Neural crest cell (in vitro differentiated cells): ENCODE data around the gene SLC35E3. TPM values are rescaled to one million over a fixed set of nuclear protein-coding genes. Genes with fewer than 3 reads are reported as not detected.

Experiments used
- DNase-seq: peaks from one replicate; pipeline ENCODE4 v3.0.0; 2021; ENCODE audit warnings: low read depth, mixed read lengths, low spot score
- H3K27ac Mint-ChIP-seq: one replicate; pipeline ENCODE4 v1.8.0; 2021; ENCODE audit warnings: mild to moderate bottlenecking, mixed read lengths; ENCODE audit not compliant: unreplicated experiment
- H3K27me3 Mint-ChIP-seq: 2 replicates; pipeline ENCODE4 v1.8.0; 2021; ENCODE audit warnings: low read depth, mild to moderate bottlenecking, mixed read lengths
- H3K36me3 Mint-ChIP-seq: 2 replicates; pipeline ENCODE4 v1.8.0; 2021; ENCODE audit warnings: low read depth, mild to moderate bottlenecking, mixed read lengths
- H3K4me1 Mint-ChIP-seq: 2 replicates; pipeline ENCODE4 v1.8.0; 2021; ENCODE audit warnings: mixed read lengths
- H3K4me3 Mint-ChIP-seq: one replicate; pipeline ENCODE4 v1.8.0; 2021; ENCODE audit warnings: mild to moderate bottlenecking, mixed read lengths
- H3K9me3 Mint-ChIP-seq: 2 replicates; pipeline ENCODE4 v1.8.0; 2021; ENCODE audit warnings: mixed read lengths
- CTCF ChIP-seq: fragments of 200-600 bp; sonication (generic); conservative IDR thresholded peaks from 2 replicates; pipeline ENCODE4 v1.5.0; 2021; ENCODE audit warnings: antibody characterized with exemption, mild to moderate bottlenecking
- total RNA-seq: library from RNA; stranded (reverse); gene quantifications from 2 replicates; pipeline ENCODE4 v1.2.1, GENCODE V29; 2021

Gene SLC35E3
- total RNA-seq, 1 donor from 2014 or later: 15.1 TPM

DNA sequence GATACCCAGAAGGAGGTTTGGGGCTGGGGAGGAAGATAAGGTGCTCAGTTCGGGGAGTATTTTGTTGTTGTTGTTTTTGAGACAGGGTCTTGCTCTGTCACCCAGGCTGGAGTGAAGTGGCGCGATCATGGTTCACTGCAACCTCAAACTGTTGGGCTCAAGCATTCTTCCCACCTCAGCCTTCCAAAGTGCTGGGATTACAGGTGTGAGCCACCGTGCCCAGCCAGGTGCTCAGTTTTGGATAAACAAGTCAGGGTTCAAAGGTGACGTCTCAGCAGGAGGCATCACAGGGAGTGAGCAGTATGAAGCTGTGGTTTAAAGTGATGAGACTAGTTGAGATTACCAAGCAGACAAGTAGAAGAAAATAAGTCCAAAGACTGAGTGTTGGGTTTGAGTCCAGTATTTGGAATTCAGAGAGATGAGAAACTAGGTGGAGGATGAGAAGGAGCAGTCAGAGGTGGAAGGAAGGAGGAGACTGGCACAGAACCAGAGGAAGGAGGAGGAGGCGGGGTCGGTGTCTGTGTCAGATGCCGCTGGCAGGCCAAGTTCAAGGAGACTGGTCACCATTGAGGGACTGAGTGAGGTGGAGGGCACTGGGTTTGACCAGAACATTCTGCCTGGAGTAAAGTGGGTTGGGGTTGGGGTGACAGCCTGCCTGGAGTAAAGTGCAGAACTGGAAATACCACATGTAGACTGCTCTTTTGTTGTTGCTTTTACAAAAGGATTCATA is 16.1 kb downstream of the SLC35E3 start:
- H3K36me3 Mint-ChIP-seq: peaks cover 6% of the 10 kb centered on the region
- no peaks in the 10 kb centered on the region for H3K9me3 Mint-ChIP-seq
- no peak overlapping the region for H3K4me3 Mint-ChIP-seq
- H3K27ac Mint-ChIP-seq: no peak overlapping the region
- TF ChIP-seq CTCF: no peak
- no peaks in the 10 kb centered on the region for H3K4me1 Mint-ChIP-seq
- no peak for DNase-seq
- H3K27me3 Mint-ChIP-seq: no peaks in the 10 kb centered on the region

GRCh38 chr12:68762691-68763090 is 16.7 kb downstream of the SLC35E3 start:
- H3K4me1 Mint-ChIP-seq: no peaks in the 10 kb centered on the region
- no peaks in the 10 kb centered on the region for H3K9me3 Mint-ChIP-seq
- no peak for TF ChIP-seq CTCF
- no peaks in the 10 kb centered on the region for H3K27me3 Mint-ChIP-seq
- DNase-seq: no peak
- H3K27ac Mint-ChIP-seq: no peak overlapping the region
- no peak overlapping the region for H3K4me3 Mint-ChIP-seq
- peaks cover 6% of the 10 kb centered on the region for H3K36me3 Mint-ChIP-seq

GRCh38 chr12:68765696-68766095 is 19.7 kb downstream of the SLC35E3 start:
- Mint-ChIP-seq H3K4me1 (no peaks in the 10 kb centered on the region), H3K27ac (no peak overlapping the region), H3K27me3 (no peaks in the 10 kb centered on the region), H3K36me3 (peaks cover 3% of the 10 kb centered on the region), H3K4me3 (no peak overlapping the region), H3K9me3 (no peaks in the 10 kb centered on the region)
- no peak for DNase-seq
- TF ChIP-seq CTCF: no peak

- DNase-seq: no peak
- Mint-ChIP-seq H3K4me3 (no peak overlapping the region), H3K4me1 (no peaks in the 10 kb centered on the region), H3K36me3 (peaks cover 3% of the 10 kb centered on the region), H3K27me3 (no peaks in the 10 kb centered on the region), H3K9me3 (no peaks in the 10 kb centered on the region), H3K27ac (no peak overlapping the region)
- no peak for TF ChIP-seq CTCF
These were observed 20.7 kb downstream of the SLC35E3 start for GRCh38 chr12:68766646-68767045.

GRCh38 chr12:68767191-68767590 is 21.2 kb downstream of the SLC35E3 start:
- no peak overlapping the region for H3K27ac Mint-ChIP-seq
- H3K27me3 Mint-ChIP-seq: no peaks in the 10 kb centered on the region
- H3K36me3 Mint-ChIP-seq: peaks cover 3% of the 10 kb centered on the region
- no peak for DNase-seq
- H3K4me3 Mint-ChIP-seq: no peak overlapping the region
- no peaks in the 10 kb centered on the region for H3K4me1 Mint-ChIP-seq
- no peaks in the 10 kb centered on the region for H3K9me3 Mint-ChIP-seq
- TF ChIP-seq CTCF: no peak
